ENCODE measurements around the gene UTF1.

Gene UTF1

GRCh38 chr10:133224756-133225372 lies 5.2 kb upstream of the UTF1 start:
- DNase-seq (ENCODE audit: extremely low read depth, low read depth), result no peak
- TF ChIP-seq CTCF (IDR thresholded peaks at IDR 0.05; ENCODE audit: low read depth, low read length), result no peak

- DNase-seq (ENCODE audit: extremely low read depth, low read depth), result no peak
- no peak for TF ChIP-seq CTCF (IDR thresholded peaks at IDR 0.05; ENCODE audit: low read depth, low read length)
These were observed 4.3 kb upstream of the UTF1 start for GRCh38 chr10:133225707-133226191.

GRCh38 chr10:133226251-133226808 lies 3.7 kb upstream of the UTF1 start:
- DNase-seq (ENCODE audit: extremely low read depth, low read depth), result no peak
- no peak for TF ChIP-seq CTCF (IDR thresholded peaks at IDR 0.05; ENCODE audit: low read depth, low read length)

- DNase-seq (ENCODE audit: extremely low read depth, low read depth), result no peak
These were observed 2.8 kb upstream of the UTF1 start for GRCh38 chr10:133227256-133227655.

GRCh38 chr10:133229265-133230043 lies 563 bp upstream of the UTF1 start:
- no peak for TF ChIP-seq CTCF (IDR thresholded peaks at IDR 0.05; ENCODE audit: low read depth, low read length)
- no peak for DNase-seq (ENCODE audit: extremely low read depth, low read depth)

More at GRCh38 chr10:133227256-133227655, 2.8 kb upstream of the UTF1 start:
- TF ChIP-seq CTCF (IDR thresholded peaks at IDR 0.05; ENCODE audit: low read depth, low read length), result no peak

- no peak for TF ChIP-seq CTCF (IDR thresholded peaks at IDR 0.05; ENCODE audit: low read depth, low read length)
- DNase-seq (ENCODE audit: extremely low read depth, low read depth), result no peak
These were observed 574 bp downstream of the UTF1 start for GRCh38 chr10:133230387-133231195.
